CD4-positive, alpha-beta T cell (primary cell): Measurements from ENCODE around the gene PAWR. TPM values are rescaled to one million over a fixed set of nuclear protein-coding genes. Genes with fewer than 3 reads are reported as not detected.

Experiments used
- ATAC-seq: fragments of 200-7000 bp; cut with Tn5 transposase; one replicate; pipeline ENCODE4 v1.10.0; 2022; ENCODE audit warnings: mild to moderate bottlenecking; ENCODE audit not compliant: poor library complexity
- CTCF ChIA-PET: fragments of 350-600 bp; sonication (Branson Sonifier 250); formaldehyde crosslinking; loops from one replicate; lab custom pipeline; 2021; ENCODE audit warnings: antibody characterized with exemption, inconsistent platforms; lab: Charles Lee
- POLR2A ChIA-PET: fragments of 350-600 bp; sonication (Branson Sonifier 250); formaldehyde crosslinking; loops from one replicate; lab custom pipeline; 2021; ENCODE audit warnings: antibody characterized with exemption, inconsistent platforms; lab: Charles Lee
- DNase-seq, 14 experiments: peaks; one replicate each; pipeline ENCODE4 v3.0.0-alpha.2; 2013 to 2020; ENCODE audit warnings: mixed read lengths in 2 of 14
- H3K27ac ChIP-seq, 2 donors: one replicate each; pipeline versions ENCODE4 v1.5.1 to v1.7.0; 2013; ENCODE audit warnings: low read length in 2 of 2, low read depth in 1 of 2, mild to moderate bottlenecking in 1 of 2
- H3K27me3 ChIP-seq, 2 experiments: 1 replicate in 1 of 2; 2 replicates in 1 of 2; pipeline versions ENCODE4 v1.6.1 to v1.7.0; 2013; ENCODE audit warnings: low read length in 2 of 2, control low read depth in 1 of 2, mild to moderate bottlenecking in 1 of 2, moderate library complexity in 1 of 2; ENCODE audit not compliant: insufficient read depth in 2 of 2, control insufficient read depth in 1 of 2
- H3K36me3 ChIP-seq: one replicate; pipeline ENCODE4 v1.6.1; 2013; ENCODE audit warnings: low read length, control low read depth; ENCODE audit not compliant: insufficient read depth
- H3K4me1 ChIP-seq: one replicate; pipeline ENCODE4 v1.6.1; 2013; ENCODE audit warnings: low read length, control low read depth; ENCODE audit not compliant: insufficient read depth
- H3K4me3 ChIP-seq: one replicate; pipeline ENCODE4 v1.5.1; 2013; ENCODE audit warnings: mild to moderate bottlenecking, low read length, moderate library complexity
- H3K9me3 ChIP-seq, 2 experiments: 1 replicate in 1 of 2; 2 replicates in 1 of 2; pipeline versions ENCODE4 v1.6.1 to v1.7.0; 2013; ENCODE audit warnings: low read length in 2 of 2, mild to moderate bottlenecking in 2 of 2, control low read depth in 1 of 2, moderate library complexity in 1 of 2; ENCODE audit not compliant: control insufficient read depth in 1 of 2, insufficient read depth in 1 of 2
- H3K27ac Mint-ChIP-seq: one replicate; pipeline ENCODE4 v1.8.0; 2020; ENCODE audit warnings: mixed read lengths
- H3K27me3 Mint-ChIP-seq: one replicate; pipeline ENCODE4 v1.8.0; 2021; ENCODE audit warnings: mixed read lengths
- H3K36me3 Mint-ChIP-seq: one replicate; pipeline ENCODE4 v1.8.0; 2021; ENCODE audit warnings: low read depth, mixed read lengths
- H3K4me1 Mint-ChIP-seq: one replicate; pipeline ENCODE4 v1.8.0; 2021; ENCODE audit warnings: low read depth, mixed read lengths
- H3K4me3 Mint-ChIP-seq: one replicate; pipeline ENCODE4 v1.8.0; 2020; ENCODE audit warnings: mild to moderate bottlenecking, mixed read lengths
- H3K9me3 Mint-ChIP-seq: one replicate; pipeline ENCODE4 v1.8.0; 2020; ENCODE audit warnings: mixed read lengths
- intact Hi-C, 2 experiments: fragments of 100-400 bp; cut with DNase I in 1 of 2; cut with micrococcal nuclease in 1 of 2; formaldehyde crosslinking; loops; one replicate each; pipeline versions ENCODE4 v1.15.1 to v1.9.0; 2023 to 2025; cut with DNase I, micrococcal nuclease
- total RNA-seq, 174 experiments: library from RNA in 2 of 174; stranded (reverse) in 2 of 174; gene quantifications; one replicate each; pipeline ENCODE4 v1.2.3 and lab custom pipeline; 2021 to 2026
- TF ChIP-seq, protein P1 (sequence below): fragments of 200-600 bp; IDR thresholded peaks from one replicate; pipeline ENCODE4 v1.8.0; 2022; ENCODE audit warnings: antibody characterized with exemption, mild to moderate bottlenecking

The PAWR gene
- total RNA-seq, 2 experiments from 2014 or later, result 1.6 to 3.2 TPM

DNA sequence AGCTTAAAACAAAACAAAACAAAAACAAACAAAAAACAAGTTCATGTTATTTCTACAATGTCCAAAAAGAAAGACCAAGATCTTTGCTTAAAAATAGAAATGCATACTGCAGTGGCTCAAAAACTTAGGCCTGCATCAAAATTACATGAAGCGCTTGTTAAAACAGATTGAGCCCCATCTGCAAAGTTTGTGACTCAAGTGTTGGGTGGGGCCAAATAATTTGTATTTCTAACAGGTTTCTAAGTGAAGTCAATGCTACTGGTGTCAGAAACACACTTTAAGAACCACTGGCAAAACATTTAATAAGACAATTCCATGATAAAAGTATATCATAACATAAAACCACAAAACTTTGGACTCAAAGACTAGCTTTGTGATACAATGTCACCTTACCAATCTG is 105.6 kb downstream of the PAWR start:
- Histone ChIP-seq H3K9me3 (no peaks in the 10 kb centered on the region), H3K27ac (no peak overlapping the region), H3K4me3 (no peak overlapping the region), H3K4me1 (no peaks in the 10 kb centered on the region), H3K27me3 (no peaks in the 10 kb centered on the region), H3K36me3 (no peaks in the 10 kb centered on the region)
- ChIA-PET POLR2A (no interaction called here), CTCF (no interaction called here)
- Mint-ChIP-seq H3K4me3 (no peak overlapping the region), H3K4me1 (no peaks in the 10 kb centered on the region), H3K27me3 (no peaks in the 10 kb centered on the region), H3K9me3 (no peaks in the 10 kb centered on the region), H3K36me3 (no peaks in the 10 kb centered on the region), H3K27ac (no peak overlapping the region)
- DNase-seq (no peak), ATAC-seq (no peak)
- intact Hi-C loops, result no loop called here
- TF ChIP-seq, protein P1, sequence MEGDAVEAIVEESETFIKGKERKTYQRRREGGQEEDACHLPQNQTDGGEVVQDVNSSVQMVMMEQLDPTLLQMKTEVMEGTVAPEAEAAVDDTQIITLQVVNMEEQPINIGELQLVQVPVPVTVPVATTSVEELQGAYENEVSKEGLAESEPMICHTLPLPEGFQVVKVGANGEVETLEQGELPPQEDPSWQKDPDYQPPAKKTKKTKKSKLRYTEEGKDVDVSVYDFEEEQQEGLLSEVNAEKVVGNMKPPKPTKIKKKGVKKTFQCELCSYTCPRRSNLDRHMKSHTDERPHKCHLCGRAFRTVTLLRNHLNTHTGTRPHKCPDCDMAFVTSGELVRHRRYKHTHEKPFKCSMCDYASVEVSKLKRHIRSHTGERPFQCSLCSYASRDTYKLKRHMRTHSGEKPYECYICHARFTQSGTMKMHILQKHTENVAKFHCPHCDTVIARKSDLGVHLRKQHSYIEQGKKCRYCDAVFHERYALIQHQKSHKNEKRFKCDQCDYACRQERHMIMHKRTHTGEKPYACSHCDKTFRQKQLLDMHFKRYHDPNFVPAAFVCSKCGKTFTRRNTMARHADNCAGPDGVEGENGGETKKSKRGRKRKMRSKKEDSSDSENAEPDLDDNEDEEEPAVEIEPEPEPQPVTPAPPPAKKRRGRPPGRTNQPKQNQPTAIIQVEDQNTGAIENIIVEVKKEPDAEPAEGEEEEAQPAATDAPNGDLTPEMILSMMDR, result no peak

DNA sequence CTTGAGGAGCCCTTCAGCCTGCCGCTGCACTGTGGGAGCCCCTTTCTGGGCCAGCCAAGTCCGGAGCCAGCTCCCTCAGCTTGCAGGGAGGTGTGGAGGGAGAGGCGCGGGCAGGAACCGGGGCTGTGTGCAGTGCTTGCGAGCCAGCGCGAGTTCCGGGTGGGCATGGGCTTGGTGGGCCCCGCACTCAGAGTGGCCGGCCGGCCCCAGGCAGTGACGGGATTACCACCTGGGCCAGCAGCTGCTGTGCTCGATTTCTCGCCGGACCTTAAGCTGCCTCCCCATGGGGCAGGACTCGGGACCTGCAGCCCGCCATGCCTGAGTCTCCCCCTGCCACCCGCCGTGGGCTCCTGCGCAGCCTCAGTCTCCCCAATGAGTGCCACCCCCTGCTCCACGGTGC is 116.9 kb downstream of the PAWR start:
- intact Hi-C loops, result no loop called here
- H3K36me3 ChIP-seq, result no peaks in the 10 kb centered on the region
- no peak for ATAC-seq
- POLR2A ChIA-PET, result no interaction called here
- no peak for DNase-seq
- Mint-ChIP-seq H3K9me3 (peaks cover 7% of the 10 kb centered on the region), H3K4me1 (no peaks in the 10 kb centered on the region), H3K4me3 (no peak overlapping the region), H3K27ac (no peak overlapping the region), H3K27me3 (no peaks in the 10 kb centered on the region), H3K36me3 (peaks cover 14% of the 10 kb centered on the region)
- peaks cover 5 to 44% of the 10 kb centered on the region in 2 experiments for H3K9me3 ChIP-seq
- no peaks in the 10 kb centered on the region for H3K27me3 ChIP-seq
- no peak overlapping the region for H3K4me3 ChIP-seq
- CTCF ChIA-PET, result no interaction called here
- TF ChIP-seq, protein P1, result no peak
- H3K4me1 ChIP-seq, result no peaks in the 10 kb centered on the region
- no peak overlapping the region for H3K27ac ChIP-seq

DNA sequence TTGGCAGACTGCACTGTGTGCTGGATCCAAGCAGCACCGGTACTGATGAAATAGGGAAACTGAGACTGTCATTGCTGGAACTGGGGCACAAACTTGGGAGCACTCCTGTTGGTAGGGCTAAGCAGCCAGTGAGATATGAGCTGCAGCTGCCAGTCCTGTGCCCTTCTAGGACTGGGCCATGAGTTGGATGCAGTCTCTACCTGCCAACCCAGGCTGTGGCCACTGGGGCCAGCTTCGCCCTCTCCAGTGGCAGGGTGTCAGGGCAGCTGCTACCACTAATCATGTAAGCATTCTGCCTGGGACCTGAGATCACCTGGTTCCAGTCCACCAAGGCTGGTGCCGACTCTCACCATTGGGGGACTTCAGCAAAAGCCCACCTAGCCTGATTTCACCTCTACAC is 121.1 kb downstream of the PAWR start:
- TF ChIP-seq, protein P1, result no peak
- intact Hi-C loops, result no loop called here
- no peak for DNase-seq

More for the DNA sequence above, 121.1 kb downstream of the PAWR start:
- Mint-ChIP-seq H3K27ac (no peak overlapping the region), H3K4me1 (no peaks in the 10 kb centered on the region), H3K4me3 (no peak overlapping the region), H3K36me3 (peaks cover 11% of the 10 kb centered on the region), H3K9me3 (peaks cover 7% of the 10 kb centered on the region), H3K27me3 (no peaks in the 10 kb centered on the region)
- H3K27ac ChIP-seq, result no peak overlapping the region
- no peak overlapping the region for H3K4me3 ChIP-seq
- H3K27me3 ChIP-seq, result no peaks in the 10 kb centered on the region
- POLR2A ChIA-PET, result no interaction called here
- no peaks in the 10 kb centered on the region for H3K4me1 ChIP-seq
- peaks cover 5 to 48% of the 10 kb centered on the region in 2 experiments for H3K9me3 ChIP-seq
- H3K36me3 ChIP-seq, result no peaks in the 10 kb centered on the region
- CTCF ChIA-PET, result no interaction called here
- ATAC-seq, result no peak
